Stimulated activated CD8-positive, alpha-beta memory T cell treated with anti-CD3 and anti-CD28 coated beads, Interleukin-4, amount 100 ng/mL, for 1 hour (primary cell): Measurements from ENCODE around the gene GPC3.

Source experiments
- DNase-seq, 2 donors: peaks; one replicate each; pipeline ENCODE4 v3.0.0-alpha.2; 2020; ENCODE audit warnings: low read depth in 2 of 2, low spot score in 1 of 2

Gene GPC3

DNA sequence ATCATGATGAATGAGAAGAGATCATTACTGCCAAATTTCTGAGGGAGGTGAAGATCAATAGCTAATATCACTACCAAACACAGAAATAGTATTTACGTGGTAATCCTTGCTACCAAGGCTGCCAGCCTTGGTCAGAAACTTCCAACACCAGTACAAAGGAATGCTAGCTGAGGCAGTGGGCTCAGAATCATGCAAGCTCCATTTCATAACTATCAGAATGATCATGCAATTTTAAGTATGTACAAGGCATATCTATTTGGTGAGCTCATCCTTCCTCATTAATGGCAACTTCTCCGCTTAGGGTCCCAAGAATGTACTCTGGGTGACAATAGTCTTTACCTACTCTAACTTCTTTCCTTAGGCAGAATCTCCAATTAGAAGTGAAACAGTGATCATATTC lies 135.0 kb downstream of the GPC3 start:
- DNase-seq: no peak

- DNase-seq: no peak
These were observed 135.7 kb downstream of the GPC3 start for GRCh38 chrX:133849676-133850075.

DNA sequence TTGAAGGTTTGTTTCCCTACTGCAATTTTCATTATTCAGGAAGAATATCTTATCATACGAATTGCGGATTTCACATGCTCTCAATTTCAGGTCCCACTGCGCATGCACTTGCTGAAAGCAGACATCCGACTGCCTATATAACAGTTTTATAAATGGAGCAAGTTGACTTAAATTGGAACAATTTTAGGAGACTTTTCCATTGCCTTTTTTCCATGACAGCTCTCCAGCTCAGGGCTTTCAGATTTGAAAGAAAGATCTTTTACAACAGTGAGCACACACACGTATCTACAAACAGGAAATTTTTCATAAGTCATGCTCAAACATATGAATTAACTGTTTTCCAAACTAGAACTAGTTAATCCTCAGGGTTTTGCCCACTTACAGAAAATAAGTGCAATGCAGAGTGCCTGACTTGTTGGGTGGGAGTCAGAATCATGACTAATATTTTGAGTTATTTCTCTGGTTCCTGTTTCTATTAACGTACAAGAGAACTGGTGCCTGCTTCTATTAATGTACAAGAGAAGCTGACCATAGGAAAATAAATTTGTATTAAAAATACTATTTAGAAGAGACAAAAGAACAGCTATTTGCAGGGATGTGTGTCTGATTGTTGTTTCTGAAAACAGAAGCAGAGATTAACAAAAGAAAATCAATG lies 137.9 kb downstream of the GPC3 start:
- no peak for DNase-seq

- DNase-seq: no peak
These were observed 139.1 kb downstream of the GPC3 start for GRCh38 chrX:133846311-133846710.

- DNase-seq: no peak
These were observed 145.0 kb downstream of the GPC3 start for GRCh38 chrX:133840415-133840814.

- no peak for DNase-seq
These were observed 146.4 kb downstream of the GPC3 start for GRCh38 chrX:133838761-133839676.

- DNase-seq: no peak
These were observed 148.3 kb downstream of the GPC3 start for GRCh38 chrX:133837091-133837490.

DNA sequence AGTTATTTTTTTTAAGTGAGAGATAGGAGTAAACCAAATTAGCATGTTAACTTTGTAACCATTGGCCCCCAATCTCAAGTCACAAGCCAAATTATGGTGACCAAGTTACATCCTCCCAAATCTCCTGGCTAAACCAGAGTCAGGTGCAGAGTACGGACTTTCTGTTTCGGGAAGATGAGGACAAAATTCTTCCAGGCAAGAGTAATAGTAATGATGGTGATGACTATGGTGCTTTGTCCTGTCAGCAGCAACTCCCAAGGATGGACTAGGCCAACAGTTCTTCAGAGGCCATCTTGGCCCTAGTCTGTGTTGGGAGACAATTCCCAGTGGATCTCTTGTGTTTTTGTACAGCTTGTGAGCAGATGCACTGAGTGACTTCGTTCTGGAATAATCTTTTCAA lies 148.8 kb downstream of the GPC3 start:
- no peak for DNase-seq

DNA sequence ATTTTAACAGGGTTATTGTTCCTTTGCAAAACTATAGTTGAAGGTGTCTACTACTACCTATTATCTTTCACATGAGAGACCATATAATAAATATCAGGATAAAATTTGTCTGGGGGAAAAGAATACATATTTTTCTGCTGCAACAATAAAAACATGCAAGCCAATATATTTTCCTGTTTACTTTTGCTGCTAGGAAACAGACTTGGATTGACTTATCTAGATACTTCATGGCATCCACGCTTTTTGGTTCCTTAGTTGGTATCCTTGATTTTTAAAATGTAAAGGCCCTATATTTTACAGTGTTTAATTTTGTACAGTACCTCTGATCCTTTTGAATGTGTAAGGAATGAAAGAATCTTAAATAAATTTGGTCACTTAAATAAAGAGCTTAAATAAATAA lies 150.6 kb downstream of the GPC3 start:
- DNase-seq: no peak

- DNase-seq: no peak
These were observed 165.8 kb downstream of the GPC3 start for GRCh38 chrX:133819546-133819945.

DNA sequence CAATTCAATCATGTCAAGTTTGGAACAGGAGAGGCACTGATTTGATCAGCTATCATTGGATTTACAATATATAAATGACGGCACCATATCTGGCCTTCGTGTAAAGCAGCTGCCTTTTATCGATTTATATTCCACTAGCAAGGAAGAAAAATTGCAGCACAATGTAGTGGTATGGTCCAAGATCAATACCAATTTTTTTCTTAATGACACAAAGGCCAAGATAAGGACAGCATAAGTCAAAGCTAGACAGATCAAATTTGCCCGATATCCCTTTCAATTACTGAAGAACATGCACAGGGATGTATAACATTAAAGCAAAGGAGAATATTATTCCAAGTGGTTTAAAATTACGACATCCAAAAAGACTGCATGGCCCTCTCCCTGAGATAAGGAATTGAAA lies 167.4 kb downstream of the GPC3 start:
- DNase-seq: no peak

DNA sequence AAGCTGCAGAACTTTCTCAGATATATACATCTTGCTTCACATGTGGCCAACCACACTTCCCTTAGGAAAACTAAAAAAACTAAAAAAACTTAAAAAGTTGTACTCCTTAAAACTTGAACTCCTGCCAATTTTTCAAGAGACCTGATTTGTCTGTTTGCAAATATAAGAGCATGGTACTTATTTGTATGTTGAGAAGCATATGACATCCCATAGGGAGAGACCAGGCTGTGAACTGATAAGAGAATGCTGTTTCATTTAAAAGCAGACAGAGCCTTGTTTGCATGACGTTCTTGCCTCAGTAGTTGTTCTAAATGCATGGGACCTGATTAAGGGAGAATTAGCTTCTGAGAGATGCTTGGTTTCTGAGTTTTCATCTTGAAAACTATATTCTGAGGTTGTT lies 169.9 kb downstream of the GPC3 start:
- no peak for DNase-seq

- no peak for DNase-seq
These were observed 171.4 kb downstream of the GPC3 start for GRCh38 chrX:133813971-133814370.

- DNase-seq: no peak
These were observed 173.0 kb downstream of the GPC3 start for GRCh38 chrX:133812402-133812801.

- DNase-seq: no peak
These were observed 174.5 kb downstream of the GPC3 start for GRCh38 chrX:133810925-133811324.

GRCh38 chrX:133804072-133804471 lies 181.3 kb downstream of the GPC3 start:
- no peak for DNase-seq

DNA sequence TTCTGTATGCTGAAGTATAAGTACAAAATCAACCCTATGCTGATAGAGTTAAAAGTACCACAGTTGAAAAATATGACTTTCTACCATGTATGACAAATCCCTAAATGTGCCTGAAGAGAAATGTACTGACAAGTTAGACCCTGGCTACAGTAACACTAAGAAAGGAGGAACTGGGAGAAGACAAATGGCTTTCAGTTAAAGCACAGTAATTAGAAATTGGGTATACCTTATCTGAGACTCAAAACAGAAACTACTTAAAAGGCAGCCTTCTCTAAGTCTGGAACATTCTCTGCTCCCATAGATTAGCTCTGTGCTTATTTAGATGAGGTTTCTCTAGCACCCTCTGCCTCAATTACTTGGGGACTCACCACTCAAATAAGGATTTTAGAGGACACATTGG lies 189.1 kb downstream of the GPC3 start:
- no peak for DNase-seq

DNA sequence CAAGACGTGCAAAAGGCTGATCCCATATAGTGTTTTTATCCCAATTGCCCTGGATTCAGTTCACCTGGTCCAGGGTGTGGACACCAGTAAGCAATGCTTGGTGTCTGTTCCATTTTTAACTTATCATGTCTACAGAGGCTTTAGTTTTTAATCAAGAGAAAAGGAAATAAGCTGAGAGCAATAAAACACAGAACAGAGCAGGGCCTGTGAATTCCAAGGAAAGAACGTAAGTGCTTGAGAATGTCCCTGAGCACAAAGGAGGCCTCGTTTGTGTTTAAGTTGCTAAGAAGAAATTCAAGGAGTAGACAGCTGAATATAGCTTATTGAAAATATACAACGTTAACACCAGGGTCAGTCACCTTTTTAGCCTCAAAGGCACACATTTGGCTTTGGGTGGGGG lies 191.3 kb downstream of the GPC3 start:
- DNase-seq: no peak

GRCh38 chrX:133793626-133794025 lies 191.8 kb downstream of the GPC3 start:
- DNase-seq: no peak

- DNase-seq: peak in 1 of 2 donors; percentile 3
These were observed 193.0 kb downstream of the GPC3 start for GRCh38 chrX:133792198-133792953.

DNA sequence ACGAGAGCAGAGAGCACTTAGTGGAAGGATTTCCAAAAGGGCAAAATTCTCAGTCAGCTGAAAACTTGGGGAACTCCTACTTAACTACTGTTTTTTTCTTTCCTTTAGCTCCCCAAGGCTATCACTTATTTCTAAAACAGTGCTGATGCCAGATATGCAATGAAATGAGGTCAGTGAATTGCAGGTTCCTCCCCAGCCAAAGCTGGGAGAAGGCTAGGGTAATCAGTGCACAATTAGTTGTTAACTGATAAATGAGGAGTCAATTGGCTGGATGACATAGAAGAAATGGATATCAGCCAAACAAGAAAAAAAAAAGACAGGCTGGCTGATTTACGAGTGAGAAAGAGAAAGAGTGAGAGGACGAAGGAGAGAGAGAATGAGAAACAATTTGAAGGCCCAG lies 195.6 kb downstream of the GPC3 start:
- DNase-seq: no peak

DNA sequence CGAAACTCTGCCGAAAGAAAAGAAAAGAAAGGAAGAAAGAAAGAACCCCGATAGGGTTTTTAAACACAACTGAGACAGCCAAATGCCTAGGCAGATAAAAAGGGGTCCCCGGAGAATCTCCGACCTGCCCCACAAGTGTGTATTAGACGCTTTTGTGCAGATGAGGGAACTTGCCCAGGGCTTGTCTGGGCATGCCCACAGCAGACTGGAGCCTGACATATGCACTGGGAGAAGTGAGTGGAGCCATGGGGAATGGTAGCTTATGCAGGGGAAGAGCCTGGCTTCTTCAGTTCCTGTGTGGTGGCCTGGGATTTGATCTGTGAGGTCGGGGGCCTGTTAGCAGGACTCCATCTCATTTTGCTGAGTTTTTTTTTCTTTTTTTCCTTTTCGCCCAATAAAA lies 199.0 kb downstream of the GPC3 start:
- no peak for DNase-seq
